Astrocyte (in vitro differentiated cells and primary cell): ENCODE data around the gene OR51V1.

Experiments used
- CTCF ChIP-seq: IDR thresholded peaks from 2 replicates; pipeline ENCODE4 v1.5.1; 2011; ENCODE audit warnings: low read depth, mild to moderate bottlenecking, inconsistent platforms, low read length, moderate library complexity; ENCODE audit not compliant: insufficient read depth
- EZH2 ChIP-seq: IDR thresholded peaks from 2 replicates; pipeline ENCODE4 v1.6.1; 2012; ENCODE audit warnings: mild to moderate bottlenecking, low read length, inconsistent platforms; ENCODE audit not compliant: insufficient read depth

- no peak for TF ChIP-seq CTCF
- no peak for TF ChIP-seq EZH2
These were observed 42.7 kb upstream of the OR51V1 start for GRCh38 chr11:5242933-5243815.
